Stimulated activated CD4-positive, alpha-beta T cell treated with anti-CD3 and anti-CD28 coated beads, Interleukin-1b, Interleukin-23, amount 100 ng/mL, for 48 hours (primary cell): ENCODE data around the gene FAM32A.

Source experiments
- DNase-seq: peaks from one replicate; pipeline ENCODE4 v3.0.0-alpha.2; 2020

FAM32A gene

DNA sequence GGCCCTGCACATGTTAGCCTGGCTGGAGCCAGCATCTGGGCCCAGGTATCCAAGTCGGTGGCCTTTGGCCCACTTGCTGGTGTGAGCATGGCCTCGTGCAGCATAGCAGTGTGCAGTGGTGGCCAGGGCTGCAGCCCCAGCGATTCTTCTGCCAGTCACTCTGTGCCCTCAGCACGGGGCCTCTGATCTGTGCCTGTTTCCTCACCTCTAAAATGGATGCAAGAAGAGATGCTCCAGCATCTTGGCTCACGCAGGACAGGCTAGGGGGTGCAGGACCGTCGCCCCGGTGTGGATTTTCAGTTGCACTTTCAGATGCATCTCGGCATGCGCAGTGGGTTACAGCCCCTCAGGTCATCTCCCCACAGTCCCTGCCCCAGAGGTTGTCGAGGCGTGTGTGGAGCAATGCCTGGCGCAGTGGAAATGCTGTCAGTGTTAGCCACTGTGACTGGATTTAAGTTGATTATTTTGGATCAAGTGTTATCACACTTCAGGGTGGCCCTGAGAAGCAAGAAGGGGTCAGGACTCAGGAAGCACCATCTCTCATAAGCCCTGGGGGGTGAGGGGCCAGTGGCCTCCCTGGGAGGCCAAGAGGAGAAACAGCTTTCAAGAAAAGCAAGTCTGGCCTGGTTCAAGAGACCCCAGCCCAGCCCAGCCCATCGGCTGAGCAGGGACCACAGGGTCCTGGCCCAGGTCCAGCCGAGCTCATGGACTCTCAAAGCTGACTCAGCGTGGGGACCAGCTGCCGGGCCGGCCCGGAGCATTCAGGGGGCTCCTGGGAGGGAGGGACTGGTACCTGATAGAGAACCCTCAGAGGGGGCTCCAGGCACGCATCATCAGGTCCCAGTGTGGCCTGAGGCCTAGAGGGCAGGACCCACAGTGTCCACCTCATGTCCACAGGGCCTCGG lies 40.3 kb downstream of the FAM32A start:
- DNase-seq, result no peak

DNA sequence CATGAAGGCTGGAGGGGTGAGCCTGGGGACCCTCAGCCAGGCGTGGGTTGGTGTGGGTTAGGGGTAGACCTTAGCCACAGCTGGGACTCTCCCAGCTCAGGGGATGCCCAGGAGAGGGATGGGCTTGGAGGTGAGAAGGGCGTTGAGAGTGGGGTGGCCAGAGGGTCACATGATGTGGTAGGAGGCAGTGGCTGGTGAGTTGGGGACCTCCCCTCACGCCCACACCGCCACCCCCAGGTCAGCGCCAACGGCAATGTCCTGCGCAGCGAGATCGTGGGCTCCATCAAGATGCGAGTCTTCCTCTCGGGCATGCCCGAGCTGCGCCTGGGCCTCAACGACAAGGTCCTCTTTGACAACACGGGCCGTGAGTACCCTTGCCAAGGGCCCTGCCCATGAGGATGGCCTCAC lies 41.0 kb downstream of the FAM32A start:
- DNase-seq, result no peak

DNA sequence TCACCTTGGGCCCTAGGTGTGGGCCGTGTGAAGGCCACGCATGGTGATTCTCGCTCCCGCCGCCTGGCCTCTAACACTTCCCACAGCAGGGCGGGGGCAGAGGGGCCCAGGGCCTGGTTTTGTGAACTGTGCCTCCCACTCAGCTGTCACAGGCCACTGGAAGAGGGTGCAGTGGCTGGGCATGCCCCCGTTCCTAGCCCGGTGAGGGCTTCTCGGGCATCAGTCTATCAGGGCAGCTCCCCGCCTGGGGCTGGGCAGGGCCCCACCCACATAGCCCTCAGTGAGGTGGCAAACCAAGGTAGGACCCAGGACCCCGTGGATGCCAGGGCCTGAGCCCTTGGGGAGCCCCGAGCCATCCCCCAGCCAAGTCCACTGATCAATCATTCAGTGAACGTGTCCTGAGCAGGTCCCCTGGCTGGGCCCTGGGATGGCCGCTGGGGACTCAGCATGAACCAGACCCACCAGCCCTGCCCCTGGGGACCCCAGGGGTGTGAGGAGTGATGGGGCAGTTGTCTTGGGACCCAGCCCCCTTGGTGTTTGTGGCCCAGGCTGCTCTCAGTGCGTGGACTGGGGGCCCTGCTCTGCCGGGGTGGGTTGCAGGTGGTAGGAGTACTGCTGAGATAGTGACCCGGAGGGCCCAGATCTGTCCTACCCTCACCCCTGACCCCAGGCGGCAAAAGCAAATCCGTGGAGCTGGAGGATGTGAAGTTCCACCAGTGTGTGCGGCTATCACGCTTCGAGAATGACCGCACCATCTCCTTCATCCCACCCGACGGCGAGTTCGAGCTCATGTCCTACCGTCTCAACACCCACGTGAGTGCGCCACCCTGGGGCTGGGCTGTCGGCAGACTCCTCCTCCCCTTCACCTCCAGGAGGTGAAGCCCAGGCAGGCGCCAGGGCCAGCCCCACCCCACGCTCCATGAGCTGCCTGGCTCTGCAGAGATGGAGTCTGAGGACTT lies 41.9 kb downstream of the FAM32A start:
- DNase-seq, result no peak

DNA sequence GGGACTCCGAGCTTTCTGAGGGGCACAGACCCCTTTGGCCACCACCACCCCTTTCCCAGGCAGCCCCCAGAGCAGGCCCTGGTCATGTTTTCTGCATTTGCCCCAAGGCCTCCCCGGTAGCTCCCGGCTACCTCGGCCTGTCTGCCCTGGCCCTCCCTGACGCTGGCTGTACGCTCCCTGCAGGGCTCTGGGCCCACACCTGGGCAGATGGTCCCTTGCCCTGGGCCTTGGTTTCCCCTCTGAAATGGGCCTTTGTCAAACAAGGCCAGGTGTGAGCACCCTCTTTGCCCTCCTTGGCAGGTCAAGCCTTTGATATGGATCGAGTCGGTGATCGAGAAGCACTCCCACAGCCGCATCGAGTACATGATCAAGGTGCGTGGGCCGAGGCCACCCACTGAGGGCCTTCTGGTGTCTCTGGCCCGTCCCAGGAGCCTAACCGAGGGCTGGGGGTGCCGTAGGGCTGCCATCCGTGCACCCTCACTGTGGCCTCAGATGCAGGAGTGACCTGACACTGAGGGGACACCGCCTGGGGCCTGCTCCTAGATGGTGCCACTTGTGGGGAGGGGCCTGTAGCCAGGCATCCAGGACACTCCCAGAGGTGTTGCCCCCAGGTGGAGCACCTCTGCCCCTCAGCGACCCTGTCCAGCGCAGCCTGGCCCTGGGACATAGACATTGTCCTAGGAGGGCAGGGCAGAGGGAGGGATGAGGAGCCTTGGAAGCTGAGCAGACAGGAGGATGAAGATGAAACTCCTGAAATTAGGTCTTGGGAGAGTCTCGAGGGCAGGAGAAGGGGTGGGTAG lies 42.8 kb downstream of the FAM32A start:
- no peak for DNase-seq

DNA sequence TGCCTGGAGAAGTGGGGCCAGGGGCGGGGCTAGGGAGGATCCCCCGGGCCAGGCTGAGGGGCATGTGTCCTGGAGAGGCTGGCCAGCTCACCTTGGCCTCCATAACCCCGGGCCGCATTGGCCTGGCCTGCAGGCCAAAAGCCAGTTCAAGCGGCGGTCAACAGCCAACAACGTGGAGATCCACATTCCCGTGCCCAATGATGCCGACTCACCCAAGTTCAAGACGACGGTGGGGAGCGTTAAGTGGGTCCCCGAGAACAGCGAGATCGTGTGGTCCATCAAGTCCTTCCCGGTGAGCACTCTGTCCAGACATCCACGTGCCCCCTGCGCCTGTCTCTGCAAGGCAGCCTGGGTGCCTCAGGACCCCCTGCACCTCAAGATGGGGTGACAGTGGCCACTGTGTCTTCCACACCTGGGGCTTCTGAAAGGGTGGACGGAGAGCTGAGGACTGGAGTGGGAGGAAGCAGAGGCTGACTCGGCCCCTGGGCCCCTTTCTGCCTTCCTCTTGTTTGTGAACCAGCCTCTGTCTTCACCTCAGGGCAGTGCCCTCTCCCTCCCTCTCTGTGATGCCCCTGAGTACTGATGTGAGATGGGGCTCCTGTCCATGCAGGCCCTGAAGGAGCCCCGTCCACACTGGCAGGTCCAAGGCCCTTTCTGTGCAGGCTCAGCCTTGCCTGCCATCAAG lies 43.6 kb downstream of the FAM32A start:
- no peak for DNase-seq

DNA sequence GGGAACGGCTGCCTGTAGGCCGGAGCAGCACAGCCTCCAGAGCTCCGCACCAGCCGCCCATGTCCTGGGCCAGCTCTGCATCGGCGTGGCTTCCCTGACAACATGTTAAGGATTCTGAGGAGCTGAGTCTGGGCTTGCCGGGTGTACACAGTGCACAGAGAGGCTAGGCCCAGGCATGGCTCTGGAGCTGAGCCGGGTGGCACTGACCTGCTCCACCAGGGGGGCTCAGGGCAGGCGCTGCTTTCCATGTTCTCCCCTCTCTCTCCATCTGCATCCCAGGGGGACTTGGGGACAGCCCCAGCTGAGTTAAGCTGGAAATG lies 44.1 kb downstream of the FAM32A start:
- no peak for DNase-seq

DNA sequence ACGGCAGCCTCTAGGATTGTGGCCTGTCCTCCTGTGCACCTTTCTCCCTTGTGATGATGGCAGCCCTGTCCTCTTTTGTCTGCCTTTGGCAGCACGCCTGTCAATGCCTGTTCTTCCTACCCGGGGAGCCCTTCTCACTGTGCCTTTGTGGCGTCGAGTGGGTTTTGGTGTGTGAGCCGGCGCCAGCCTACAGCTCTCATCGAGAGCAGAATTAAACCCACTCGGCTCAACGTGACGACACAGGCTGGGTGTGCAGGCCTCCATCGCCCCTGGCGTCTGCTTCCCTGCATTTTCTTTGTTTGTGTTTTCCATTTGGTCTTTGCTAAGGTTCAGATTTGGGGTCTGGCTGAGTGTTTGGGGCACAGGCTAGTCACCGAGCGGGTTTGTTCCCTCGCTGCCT lies 46.9 kb downstream of the FAM32A start:
- DNase-seq, result no peak

DNA sequence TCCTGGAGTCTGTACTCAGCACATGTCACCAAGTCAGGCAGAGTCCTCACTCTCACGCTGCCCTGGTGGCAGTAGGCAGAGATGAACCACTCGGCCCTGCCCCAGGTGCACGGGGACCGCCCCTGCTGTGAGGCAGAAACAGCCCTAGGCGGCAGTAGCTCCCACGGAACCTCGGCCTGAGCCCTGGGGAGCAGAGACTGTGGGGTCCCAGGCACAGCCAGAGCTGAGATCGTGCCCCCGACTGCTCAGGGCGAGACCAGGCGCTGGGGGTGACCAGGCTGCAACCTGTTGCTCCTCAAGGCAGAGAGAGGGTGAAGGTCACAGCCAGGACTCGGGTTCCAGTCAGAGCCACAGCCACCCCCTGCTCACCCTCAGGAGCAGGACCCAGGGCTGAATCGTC lies 47.4 kb downstream of the FAM32A start:
- DNase-seq, result no peak

DNA sequence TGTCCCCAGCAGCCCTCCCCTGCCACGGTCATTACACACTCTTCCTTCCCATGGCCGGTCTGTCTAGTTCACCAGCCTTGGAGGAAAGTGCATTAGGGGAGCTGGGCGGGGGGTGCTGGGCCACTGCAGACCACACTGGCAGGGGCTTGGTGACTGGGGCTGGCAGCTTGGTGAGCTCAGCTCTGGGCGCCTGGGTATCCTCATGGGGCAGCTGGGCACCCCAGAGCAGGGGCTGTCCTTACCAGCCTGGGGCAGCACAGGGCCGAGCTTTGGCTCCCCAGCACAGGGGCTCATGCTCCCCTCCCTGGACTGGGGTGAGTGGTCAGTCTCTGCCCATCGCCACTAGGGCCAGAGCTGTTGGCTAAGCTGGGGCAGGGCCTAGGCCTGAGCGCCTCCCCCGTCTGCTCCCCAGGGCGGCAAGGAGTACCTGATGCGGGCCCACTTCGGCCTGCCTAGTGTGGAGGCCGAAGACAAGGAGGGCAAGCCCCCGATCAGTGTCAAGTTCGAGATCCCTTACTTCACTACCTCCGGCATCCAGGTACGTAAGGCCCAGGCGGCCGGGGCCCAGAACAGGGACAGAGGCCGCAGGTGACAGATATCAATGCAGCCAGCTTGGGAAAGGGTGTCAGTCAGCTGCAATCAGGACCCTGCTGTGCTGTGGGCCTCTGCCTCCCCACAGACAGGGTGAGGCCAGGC lies 48.0 kb downstream of the FAM32A start:
- DNase-seq, result no peak

DNA sequence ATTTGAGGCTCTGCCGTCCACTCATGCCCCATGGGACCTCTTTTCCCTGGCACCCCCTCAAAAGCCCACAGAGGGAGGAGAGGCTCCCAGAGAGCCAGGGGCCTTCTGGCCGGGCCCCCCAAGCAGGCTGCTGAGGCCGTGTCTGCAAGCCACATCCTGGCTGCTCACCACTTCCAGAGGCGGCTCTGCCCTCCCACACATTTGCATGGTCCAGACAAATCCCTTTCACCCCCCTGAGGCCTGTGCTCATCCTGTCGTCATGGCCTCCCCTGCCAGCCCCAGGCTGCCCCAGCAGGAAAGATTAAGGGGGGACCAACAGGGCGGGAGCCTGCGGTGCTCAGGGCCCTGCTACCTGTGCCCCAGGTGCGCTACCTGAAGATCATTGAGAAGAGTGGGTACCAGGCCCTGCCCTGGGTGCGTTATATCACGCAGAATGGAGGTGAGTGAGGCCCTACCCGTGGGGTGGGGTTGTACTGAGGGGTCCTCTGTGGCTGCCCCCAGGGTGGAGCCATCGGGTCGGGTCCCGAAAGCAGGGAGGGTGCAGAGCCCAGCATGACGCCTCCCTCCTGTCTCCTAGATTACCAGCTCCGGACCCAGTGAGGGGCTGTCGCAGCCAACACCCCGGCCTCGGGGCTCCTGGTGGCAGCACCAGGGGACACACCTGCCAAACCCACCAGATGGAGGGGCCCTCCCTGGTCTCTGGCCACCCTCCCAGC lies 48.8 kb downstream of the FAM32A start:
- DNase-seq, result no peak

DNA sequence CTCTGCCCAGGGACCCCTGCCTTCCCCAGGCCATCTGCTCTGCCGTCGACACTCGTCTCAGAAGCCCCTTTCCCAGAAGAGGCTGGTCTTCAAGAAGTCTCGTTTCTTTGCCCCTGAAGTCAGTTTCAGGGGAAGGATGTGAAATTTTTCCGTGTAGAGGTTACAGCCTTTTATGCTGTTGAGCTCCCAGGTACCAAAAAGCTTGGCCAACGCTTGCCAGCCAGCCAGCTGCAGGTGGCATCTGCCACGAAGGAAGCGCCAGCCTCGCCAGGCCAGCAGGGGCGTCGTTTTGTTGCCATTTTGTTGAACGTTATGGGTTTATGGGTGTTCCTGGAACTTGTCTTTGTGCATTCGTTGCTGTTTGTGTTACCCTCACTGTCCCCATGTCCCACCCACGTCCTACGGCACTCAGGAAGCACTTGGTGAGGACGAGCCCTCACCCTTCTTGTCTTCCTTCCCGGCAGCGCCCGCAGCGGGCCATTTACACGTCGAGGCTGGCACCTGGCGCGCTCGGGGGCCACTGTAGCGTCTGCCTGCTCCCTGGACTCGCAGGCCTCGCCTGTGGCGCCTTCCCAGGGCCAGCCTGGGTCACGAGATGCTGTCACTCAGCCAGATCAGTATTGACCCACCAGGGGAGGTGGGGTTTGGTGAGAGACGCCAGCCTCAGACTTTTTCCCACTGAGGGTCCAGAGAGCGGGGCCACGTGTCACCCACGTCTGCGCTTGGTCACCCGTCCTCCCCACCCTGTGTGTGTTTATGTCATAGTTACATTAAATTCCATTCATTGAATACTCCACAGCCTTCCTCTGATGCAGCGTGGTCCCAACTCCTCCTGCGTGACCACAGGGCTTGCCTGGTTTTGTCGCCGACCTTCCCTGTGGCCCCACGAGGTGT lies 49.6 kb downstream of the FAM32A start:
- DNase-seq, result no peak

DNA sequence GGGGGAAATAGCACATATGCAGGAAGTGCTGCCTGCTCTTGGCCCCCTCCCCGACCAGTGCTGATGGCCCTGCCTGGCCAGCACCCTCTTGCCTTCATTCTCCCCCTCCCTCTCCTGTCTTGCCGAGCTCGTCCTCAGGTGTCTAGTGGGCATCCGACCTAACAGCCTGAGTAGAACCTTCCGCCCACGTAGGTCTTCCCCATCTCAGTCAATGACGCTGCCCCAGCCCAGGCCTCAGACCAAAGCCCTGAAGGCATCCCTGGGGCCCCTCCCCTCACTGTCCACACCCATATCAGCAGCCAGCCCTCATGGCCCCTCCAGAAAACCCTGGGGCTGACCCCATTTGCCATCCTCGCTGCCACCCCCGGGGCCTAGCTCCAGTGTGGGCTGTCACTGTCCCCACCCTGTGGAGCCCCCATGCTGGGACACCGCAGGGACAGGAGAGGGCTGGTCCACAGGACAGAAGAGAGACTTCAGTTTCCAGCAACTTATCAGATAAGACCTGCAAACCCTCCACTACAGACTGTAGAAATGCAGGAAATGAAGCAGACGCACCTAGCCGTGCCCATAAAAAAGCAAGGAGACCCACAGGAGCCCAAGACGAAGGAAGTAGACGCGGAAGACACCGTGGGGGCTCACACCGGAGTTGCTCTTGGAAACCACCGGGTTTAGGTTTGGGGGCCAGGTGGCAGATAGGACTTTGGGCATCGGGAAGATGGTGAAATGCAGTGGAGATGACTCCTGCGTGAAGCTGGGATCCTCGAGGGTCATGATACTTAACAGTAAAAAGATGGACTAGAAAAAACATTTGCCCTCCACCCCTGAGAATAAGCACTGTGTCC lies 50.8 kb downstream of the FAM32A start:
- no peak for DNase-seq
